ENCODE measurements around the gene DDX17.

The DDX17 gene

DNA sequence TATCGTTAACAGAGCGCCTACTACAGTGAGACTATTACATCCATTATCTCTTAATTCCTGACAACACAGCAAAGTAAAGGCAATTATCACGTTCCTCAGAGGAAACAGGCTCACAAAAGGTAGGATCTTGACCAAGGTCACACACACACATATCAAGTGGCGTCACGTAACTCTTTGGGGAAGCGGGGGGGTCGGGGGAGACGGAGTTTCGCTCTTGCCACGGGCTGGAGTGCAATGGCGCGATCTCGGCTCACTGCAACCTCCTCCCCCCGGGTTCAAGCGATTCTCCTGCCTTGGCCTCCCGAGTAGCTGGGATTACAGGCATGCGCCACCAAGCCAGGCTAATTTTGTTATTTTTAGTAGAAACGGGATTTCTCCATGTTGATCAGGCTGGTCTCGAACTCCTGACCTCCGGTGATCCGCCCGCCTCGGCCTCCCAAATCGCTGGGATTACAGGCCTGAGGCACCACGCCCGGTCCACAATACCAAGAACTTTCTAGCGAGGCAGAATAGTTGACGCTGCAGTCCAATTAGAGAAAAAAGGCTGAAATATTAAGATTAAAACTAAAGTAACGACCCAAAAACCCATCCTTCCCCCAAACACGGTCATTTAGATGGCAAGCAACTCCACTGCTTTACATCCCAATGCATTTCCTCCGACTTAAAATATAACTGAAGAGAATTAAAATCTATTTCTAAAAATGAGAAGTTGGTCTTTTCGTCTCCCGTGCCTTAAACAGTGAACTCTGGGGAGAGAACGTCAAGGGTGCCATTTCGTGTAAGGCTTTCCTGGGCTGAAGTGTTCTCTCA is 1.2 kb downstream of the DDX17 start:
- Histone ChIP-seq H3K4me1 (ENCODE audit: insufficient read depth, low read length) (peaks cover 22% of the 10 kb centered on the region; the same call in 1 of the 2 replicates), H3K9ac (ENCODE audit: low read depth, low read length) (peak overlapping the region; percentile 98), H3K36me3 (ENCODE audit: insufficient read depth, low read length) (peaks cover 19% of the 10 kb centered on the region), H3K9me3 (ENCODE audit: control insufficient read depth, insufficient read depth, low read length) (no peaks in the 10 kb centered on the region)

DNA sequence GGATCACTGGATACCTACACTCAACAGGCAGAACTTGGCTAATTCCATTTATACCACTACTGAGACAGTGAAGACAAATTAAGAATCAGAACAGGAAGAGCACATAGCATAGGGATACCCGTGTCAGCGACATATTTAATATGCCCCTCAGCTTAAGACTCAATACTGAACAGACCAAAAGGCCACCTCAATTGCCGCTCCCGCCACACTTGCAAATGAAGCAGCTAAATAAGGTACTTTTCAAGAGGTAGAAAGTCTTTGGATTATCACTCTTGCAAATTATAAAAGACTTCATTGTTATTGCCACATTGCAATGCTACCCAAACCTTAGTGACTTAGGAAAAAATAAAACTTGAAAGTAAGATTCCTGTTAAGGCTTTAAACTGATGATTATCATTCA is 3.1 kb downstream of the DDX17 start:
- Histone ChIP-seq H3K36me3 (ENCODE audit: insufficient read depth, low read length) (peaks cover 33% of the 10 kb centered on the region), H3K4me1 (ENCODE audit: insufficient read depth, low read length) (peaks cover 22% of the 10 kb centered on the region; the same call in 1 of the 2 replicates), H3K9ac (ENCODE audit: low read depth, low read length) (no peak overlapping the region), H3K9me3 (ENCODE audit: control insufficient read depth, insufficient read depth, low read length) (no peaks in the 10 kb centered on the region)

DNA sequence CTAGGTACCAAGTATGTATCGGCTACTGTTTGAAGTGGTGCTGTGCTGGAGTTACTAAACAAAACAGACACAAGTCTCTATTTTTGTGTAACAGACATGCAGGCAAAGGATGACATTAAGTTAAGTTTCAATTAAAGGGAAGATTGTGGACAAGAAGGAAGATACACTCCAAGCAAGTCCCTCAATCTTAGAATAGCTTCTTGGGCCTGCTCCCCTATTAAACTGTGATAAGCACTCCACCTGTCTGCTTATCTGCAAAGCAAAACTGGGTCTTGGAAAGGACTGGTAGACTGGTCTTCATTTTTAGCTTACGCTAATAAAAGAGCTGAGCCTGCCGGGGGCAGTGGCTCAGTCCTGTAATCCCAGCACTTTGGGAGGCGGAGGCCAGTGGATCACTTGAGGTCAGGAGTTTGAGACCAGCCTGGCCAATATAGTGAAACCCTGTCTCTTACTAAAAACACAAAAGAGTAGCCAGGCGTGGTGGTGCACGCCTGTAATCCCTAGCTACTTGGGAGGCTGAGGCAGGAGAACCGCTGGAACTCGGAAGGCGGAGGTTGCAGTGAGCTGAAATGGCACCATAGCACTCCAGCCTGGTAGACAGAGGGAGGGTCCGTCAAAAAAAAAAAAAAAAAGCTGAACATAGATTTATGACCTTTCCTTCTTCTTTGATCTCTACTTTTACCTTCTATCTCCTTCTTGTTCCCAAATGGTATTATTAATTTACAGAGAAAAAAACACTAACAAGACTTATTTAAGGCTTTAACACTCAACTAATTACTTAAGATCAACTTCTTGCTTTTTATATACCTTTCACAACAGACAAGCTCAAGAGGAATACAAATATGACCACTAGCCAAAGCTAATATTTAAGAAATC is 4.1 kb downstream of the DDX17 start:
- H3K36me3 ChIP-seq (ENCODE audit: insufficient read depth, low read length): peaks cover 39% of the 10 kb centered on the region
- H3K9ac ChIP-seq (ENCODE audit: low read depth, low read length): no peak overlapping the region
- H3K4me1 ChIP-seq (ENCODE audit: insufficient read depth, low read length): peaks cover 16% of the 10 kb centered on the region; the same call in 1 of the 2 replicates
- no peaks in the 10 kb centered on the region for H3K9me3 ChIP-seq (ENCODE audit: control insufficient read depth, insufficient read depth, low read length)

DNA sequence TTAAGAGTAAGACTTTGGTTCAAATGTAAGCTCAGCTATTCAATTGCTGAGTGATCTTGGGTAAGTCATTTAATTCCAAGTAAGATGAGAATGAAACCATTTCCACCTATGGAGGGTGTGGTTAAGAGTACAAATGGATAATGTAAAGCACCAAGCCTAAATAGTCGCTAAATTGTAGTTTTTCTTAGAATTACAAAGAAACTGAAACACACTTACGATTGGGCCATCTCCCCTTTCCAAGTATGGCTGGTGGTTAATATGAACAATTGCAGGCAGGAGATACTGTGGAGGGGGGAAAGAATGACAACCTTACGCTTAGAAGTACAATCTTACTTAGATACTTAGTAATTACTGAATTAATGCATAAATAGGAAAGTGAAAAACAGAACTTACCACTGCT is 8.2 kb downstream of the DDX17 start:
- Histone ChIP-seq H3K36me3 (ENCODE audit: insufficient read depth, low read length) (peaks cover 58% of the 10 kb centered on the region), H3K4me1 (ENCODE audit: insufficient read depth, low read length) (peaks cover 8% of the 10 kb centered on the region; the same call in 1 of the 2 replicates), H3K9ac (ENCODE audit: low read depth, low read length) (no peak overlapping the region), H3K9me3 (ENCODE audit: control insufficient read depth, insufficient read depth, low read length) (no peaks in the 10 kb centered on the region)

DNA sequence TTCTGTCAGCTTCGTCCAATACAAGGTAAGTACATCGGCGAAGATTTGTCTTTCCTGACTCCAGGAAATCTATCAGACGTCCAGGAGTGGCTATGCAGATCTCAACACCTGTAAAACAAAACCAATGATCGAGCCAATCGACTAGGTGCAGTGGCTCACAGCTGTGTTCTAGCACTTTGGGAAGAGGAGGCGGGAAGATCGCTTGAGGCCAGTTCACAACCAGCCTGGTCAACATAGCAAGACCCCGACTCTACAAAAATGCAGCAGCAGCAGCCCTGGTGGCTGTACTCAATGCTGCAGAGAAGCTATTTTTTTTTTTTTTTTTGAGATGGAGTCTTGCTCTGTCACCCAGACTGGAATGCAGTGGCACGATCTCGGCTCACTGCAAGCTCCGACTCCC is 11.2 kb downstream of the DDX17 start:
- H3K9ac ChIP-seq (ENCODE audit: low read depth, low read length): no peak overlapping the region
- peaks cover 20% of the 10 kb centered on the region for H3K4me1 ChIP-seq (ENCODE audit: insufficient read depth, low read length)
- no peaks in the 10 kb centered on the region for H3K9me3 ChIP-seq (ENCODE audit: control insufficient read depth, insufficient read depth, low read length)
- H3K36me3 ChIP-seq (ENCODE audit: insufficient read depth, low read length): peaks cover 64% of the 10 kb centered on the region

DNA sequence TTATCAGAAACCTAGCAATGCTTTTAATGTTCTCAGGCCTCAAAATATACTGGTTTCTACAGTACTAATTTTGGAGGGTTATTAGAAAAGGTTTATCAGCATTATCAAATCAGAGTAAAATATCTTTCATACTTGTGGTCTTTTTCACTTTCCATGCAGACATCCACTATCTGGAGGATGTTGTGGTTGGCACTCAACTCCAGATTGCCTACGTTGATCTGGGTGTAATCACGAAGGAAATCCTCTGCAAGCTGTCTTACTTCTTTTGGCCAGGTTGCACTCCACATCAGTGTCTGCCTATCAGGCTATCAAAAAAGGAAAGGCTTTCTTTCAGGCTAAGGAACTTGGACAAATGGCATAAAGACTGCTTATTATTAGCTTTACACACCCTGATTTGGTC is 11.6 kb downstream of the DDX17 start:
- peaks cover 20% of the 10 kb centered on the region for H3K4me1 ChIP-seq (ENCODE audit: insufficient read depth, low read length)
- no peaks in the 10 kb centered on the region for H3K9me3 ChIP-seq (ENCODE audit: control insufficient read depth, insufficient read depth, low read length)
- H3K36me3 ChIP-seq (ENCODE audit: insufficient read depth, low read length): peaks cover 65% of the 10 kb centered on the region
- H3K9ac ChIP-seq (ENCODE audit: low read depth, low read length): no peak overlapping the region

DNA sequence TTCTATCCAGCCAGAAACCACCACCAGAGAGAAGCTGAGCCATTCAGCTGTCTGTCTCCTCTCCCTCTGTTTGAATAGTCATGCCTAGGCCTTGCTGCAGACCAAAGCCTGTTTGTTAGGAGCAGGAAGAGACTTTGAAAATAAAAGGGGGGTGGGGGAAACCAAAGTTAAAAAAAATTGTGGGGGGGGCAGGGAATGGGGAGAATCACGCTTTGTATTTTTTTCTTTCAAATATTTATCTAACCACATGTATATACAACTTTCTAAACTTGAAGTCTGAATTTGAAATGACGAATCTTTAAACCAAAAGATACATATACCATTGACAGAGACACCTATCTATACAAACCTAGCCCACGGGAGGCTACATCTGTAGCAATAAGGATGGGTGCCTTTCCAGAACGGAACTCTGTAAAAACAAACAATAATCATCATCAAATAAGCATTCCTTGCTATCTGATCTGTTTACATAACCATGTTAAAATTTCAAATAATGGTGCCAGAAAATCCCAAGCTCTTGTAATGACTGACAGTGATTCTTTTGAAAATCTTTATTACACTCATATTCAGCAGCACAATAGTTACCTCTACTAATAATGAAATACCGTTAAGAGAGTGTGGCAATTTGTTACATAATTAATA is 14.3 kb downstream of the DDX17 start:
- peaks cover 20% of the 10 kb centered on the region for H3K4me1 ChIP-seq (ENCODE audit: insufficient read depth, low read length)
- no peak overlapping the region for H3K9ac ChIP-seq (ENCODE audit: low read depth, low read length)
- H3K36me3 ChIP-seq (ENCODE audit: insufficient read depth, low read length): peaks cover 63% of the 10 kb centered on the region
- H3K9me3 ChIP-seq (ENCODE audit: control insufficient read depth, insufficient read depth, low read length): no peaks in the 10 kb centered on the region

DNA sequence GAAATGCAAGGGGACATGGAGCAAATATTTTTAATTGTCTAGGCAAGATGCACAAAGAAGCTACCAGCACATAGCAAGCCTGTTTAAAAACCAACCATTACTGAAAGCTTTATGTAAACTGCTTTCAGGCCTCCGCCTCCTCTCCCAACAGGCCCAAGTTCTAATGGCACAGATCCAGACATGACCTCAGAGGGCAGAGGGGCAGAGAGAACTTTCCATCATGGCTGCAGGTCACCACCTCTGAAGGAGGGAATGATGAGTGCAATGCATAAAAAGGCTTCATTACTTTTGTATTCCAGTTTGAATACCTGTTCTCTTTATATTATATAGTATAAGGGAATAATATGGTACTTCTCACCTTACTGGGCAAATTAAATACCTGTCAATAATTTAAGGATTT is 15.2 kb downstream of the DDX17 start:
- H3K9ac ChIP-seq (ENCODE audit: low read depth, low read length): no peak overlapping the region
- H3K9me3 ChIP-seq (ENCODE audit: control insufficient read depth, insufficient read depth, low read length): no peaks in the 10 kb centered on the region
- H3K36me3 ChIP-seq (ENCODE audit: insufficient read depth, low read length): peaks cover 71% of the 10 kb centered on the region
- peaks cover 20% of the 10 kb centered on the region for H3K4me1 ChIP-seq (ENCODE audit: insufficient read depth, low read length)

DNA sequence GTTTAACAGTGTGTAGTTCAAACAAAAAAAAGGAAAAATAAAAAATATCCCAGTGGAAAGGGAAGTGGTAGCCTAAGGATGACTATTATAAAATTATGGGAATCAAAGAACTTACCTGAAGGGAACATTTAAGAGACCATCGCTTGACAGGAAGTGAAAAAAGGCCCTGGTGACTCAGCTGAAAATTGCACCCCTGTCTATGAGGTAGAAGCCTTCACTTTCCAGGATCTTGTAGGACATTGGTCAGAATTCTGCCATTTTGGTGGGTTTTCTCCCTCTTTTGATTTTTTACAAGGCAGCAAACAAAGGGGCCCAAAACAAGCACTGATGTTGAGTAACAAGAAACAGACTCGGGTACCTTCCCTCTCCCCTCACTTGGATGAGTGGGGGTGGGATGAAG is 15.6 kb downstream of the DDX17 start:
- Histone ChIP-seq H3K9ac (ENCODE audit: low read depth, low read length) (no peak overlapping the region), H3K36me3 (ENCODE audit: insufficient read depth, low read length) (peaks cover 68% of the 10 kb centered on the region), H3K4me1 (ENCODE audit: insufficient read depth, low read length) (peaks cover 20% of the 10 kb centered on the region)

DNA sequence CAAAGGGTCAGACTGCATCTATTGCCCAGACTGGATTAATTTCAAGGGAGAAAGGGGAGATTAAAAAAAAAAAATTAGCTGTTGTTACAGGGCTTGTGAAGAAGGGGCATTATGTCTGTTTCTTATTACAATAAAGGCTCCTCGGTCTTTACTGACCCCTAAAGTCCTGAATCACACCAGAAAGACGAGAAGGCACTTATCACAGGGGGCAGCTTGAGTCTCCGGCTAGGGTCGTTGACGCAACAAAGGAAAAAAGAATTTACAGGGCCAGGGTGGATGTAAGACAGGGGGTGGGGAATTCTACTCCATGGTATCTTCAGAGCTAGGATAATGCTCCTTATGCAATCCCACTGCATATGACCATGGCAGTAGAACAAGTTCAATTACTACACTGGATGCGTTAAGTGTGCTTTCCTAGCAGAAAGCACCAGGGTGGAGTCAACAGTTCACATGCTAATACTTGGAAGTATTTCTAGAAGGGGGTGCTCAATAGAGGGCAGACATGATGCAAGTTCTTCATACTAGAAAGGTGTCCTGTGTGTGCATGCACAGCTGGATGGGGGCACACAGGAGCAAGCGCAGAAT is 16.5 kb downstream of the DDX17 start:
- Histone ChIP-seq H3K9ac (ENCODE audit: low read depth, low read length) (no peak overlapping the region), H3K36me3 (ENCODE audit: insufficient read depth, low read length) (peaks cover 70% of the 10 kb centered on the region), H3K4me1 (ENCODE audit: insufficient read depth, low read length) (peaks cover 17% of the 10 kb centered on the region), H3K9me3 (ENCODE audit: control insufficient read depth, insufficient read depth, low read length) (no peaks in the 10 kb centered on the region)

More for the DNA sequence above, 15.6 kb downstream of the DDX17 start:
- H3K9me3 ChIP-seq (ENCODE audit: control insufficient read depth, insufficient read depth, low read length): no peaks in the 10 kb centered on the region

DNA sequence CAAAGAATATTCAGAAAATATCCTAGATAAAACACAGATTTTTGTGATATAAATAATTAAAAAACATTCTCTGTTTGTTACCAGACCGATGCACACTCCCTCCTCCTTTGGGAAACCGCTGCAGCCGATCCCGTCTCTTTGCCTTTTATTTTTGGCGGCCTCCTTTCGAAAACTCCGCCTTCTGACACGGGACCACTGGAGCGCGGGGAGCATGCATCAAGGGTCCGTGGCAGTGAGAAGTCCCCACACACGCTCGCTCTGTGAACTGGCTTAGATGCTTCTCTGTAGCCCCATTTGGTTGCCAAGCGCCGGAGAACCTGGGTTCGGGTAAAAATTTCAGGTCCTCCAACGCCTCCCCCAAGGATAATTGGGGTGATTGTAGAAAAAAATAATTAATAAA is 17.0 kb downstream of the DDX17 start:
- Histone ChIP-seq H3K4me1 (ENCODE audit: insufficient read depth, low read length) (peaks cover 15% of the 10 kb centered on the region), H3K9ac (ENCODE audit: low read depth, low read length) (no peak overlapping the region), H3K36me3 (ENCODE audit: insufficient read depth, low read length) (peaks cover 70% of the 10 kb centered on the region), H3K9me3 (ENCODE audit: control insufficient read depth, insufficient read depth, low read length) (no peaks in the 10 kb centered on the region)

DNA sequence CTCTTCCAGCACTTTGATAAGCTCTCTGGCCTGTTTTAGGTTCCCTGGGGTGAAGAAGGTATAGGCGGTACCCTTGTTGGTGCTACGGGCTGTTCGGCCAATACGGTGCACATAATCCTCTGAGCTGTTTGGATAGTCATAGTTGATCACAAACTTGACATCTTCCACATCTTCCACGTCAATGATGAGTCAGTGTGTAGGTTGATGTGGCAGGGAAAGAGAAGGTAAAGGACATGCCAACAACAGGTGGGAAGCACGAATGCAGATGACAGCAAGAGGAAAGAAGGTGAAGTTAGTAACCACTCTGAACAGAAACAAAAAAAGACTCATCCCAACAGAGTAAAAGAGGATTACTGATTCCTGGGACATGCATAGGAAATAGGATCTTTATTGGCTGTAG is 18.2 kb downstream of the DDX17 start:
- no peaks in the 10 kb centered on the region for H3K9me3 ChIP-seq (ENCODE audit: control insufficient read depth, insufficient read depth, low read length)
- H3K9ac ChIP-seq (ENCODE audit: low read depth, low read length): no peak overlapping the region
- H3K36me3 ChIP-seq (ENCODE audit: insufficient read depth, low read length): peaks cover 69% of the 10 kb centered on the region
- peaks cover 15% of the 10 kb centered on the region for H3K4me1 ChIP-seq (ENCODE audit: insufficient read depth, low read length)

DNA sequence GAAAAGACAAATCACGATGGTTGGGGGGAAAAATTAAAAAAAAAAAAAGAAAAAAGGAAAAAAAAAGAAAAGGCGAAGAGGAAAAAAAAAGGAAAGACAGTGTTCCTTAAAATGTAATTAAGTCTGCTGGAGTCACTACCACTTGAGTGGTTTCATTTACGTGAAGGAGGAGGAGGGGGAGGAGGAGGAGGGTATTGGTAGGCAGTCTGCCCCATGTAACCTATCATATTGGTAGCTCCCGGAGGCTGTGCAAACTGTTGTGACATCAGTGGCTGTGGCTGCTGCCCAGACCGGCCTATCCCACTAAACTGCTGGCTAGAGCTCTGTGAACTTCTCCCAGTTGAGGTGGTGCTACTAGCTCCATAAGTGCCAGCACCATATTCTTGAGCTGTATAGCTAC is 20.3 kb downstream of the DDX17 start:
- no peaks in the 10 kb centered on the region for H3K9me3 ChIP-seq (ENCODE audit: control insufficient read depth, insufficient read depth, low read length)
- H3K4me1 ChIP-seq (ENCODE audit: insufficient read depth, low read length): peaks cover 7% of the 10 kb centered on the region
- H3K36me3 ChIP-seq (ENCODE audit: insufficient read depth, low read length): peaks cover 78% of the 10 kb centered on the region
- H3K9ac ChIP-seq (ENCODE audit: low read depth, low read length): no peak overlapping the region

DNA sequence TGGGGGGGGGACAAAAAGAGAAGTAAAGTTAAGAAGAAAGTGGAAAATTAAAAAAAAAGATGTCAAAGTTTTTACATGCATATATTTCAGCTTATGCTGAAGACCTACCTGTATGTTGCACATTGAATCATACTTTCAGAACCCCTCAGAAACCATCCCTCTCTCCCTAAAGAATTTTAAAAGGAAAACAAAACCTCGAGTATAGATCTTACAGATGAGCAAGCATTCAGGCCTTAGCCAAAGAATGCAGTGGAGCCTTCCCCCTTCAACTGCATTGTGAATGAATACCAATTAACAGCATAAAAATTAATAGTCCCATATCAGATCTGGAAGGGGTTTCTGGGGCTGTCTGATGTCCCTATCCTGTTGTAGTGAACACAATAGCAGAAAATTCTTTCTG is 21.9 kb downstream of the DDX17 start:
- Histone ChIP-seq H3K36me3 (ENCODE audit: insufficient read depth, low read length) (peaks cover 70% of the 10 kb centered on the region), H3K9me3 (ENCODE audit: control insufficient read depth, insufficient read depth, low read length) (no peaks in the 10 kb centered on the region), H3K9ac (ENCODE audit: low read depth, low read length) (no peak overlapping the region), H3K4me1 (ENCODE audit: insufficient read depth, low read length) (no peaks in the 10 kb centered on the region)
